Bronchial epithelial cell (primary cell): ENCODE data around the gene USE1. TPM values are rescaled to one million over a fixed set of nuclear protein-coding genes. Genes with fewer than 3 reads are reported as not detected.

Experiments
- DNase-seq: peaks from one replicate; pipeline ENCODE4 v3.0.0-alpha.2; 2010; ENCODE audit warnings: low read depth
- FAIRE-seq: peaks from 2 replicates; lab custom pipeline; 2011; peaks lifted over from hg19 to GRCh38; lab: Jason Lieb, UNC
- H3K27me3 ChIP-seq: 2 replicates; pipeline ENCODE4 v1.5.1; 2011; ENCODE audit warnings: low read length; ENCODE audit not compliant: control insufficient read depth, insufficient read depth
- H3K36me3 ChIP-seq: 2 replicates; pipeline ENCODE4 v1.5.1; 2011; ENCODE audit warnings: low read length; ENCODE audit not compliant: control insufficient read depth, insufficient read depth
- H3K4me3 ChIP-seq: 2 replicates; pipeline ENCODE4 v1.5.1; 2011; ENCODE audit warnings: mild to moderate bottlenecking, low read depth, low read length, control low read depth
- total RNA-seq: library from RNA; depleted of rRNA; stranded (reverse); fragments of >200 nt; gene quantifications from 2 replicates; pipeline ENCODE4 v1.2.1, GENCODE V29; 2014
- TF ChIP-seq, protein P1 (sequence below): IDR thresholded peaks from 2 replicates; pipeline ENCODE4 v1.5.1; 2011; ENCODE audit warnings: mild to moderate bottlenecking, moderate library complexity, low read length, control low read depth, inconsistent platforms; ENCODE audit not compliant: insufficient read depth, severe bottlenecking

USE1 gene
- total RNA-seq, 1 donor from 2014 or later: 11.8 TPM

DNA sequence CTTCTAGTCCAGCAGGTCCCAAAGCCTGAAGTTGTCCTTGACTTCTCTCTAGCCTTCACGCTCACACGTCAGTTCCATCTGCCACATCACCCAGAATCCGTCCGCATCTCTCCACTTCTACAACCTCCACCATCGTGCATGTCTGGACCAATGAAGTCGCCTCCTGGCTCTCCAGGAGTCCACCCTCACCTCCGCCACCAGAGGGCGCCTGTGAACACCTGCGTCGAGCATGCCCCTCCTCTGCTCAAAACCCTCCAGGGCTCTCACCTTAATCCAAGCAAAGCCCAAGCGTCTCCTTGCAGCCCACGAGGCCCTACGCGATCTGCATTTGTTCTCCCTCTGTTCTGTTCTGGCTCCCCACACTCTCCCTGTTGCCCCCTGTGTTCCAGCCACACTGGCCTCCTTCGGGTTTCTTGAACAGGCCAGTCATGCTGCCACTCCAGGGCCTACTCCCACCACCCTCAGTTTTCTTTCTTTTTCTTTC, 45.7 kb downstream of the USE1 start:
- DNase-seq (peak; percentile 67), FAIRE-seq (no peak)
- Histone ChIP-seq H3K36me3 (no peaks in the 10 kb centered on the region), H3K27me3 (no peaks in the 10 kb centered on the region), H3K4me3 (no peak overlapping the region)
- TF ChIP-seq, protein P1, sequence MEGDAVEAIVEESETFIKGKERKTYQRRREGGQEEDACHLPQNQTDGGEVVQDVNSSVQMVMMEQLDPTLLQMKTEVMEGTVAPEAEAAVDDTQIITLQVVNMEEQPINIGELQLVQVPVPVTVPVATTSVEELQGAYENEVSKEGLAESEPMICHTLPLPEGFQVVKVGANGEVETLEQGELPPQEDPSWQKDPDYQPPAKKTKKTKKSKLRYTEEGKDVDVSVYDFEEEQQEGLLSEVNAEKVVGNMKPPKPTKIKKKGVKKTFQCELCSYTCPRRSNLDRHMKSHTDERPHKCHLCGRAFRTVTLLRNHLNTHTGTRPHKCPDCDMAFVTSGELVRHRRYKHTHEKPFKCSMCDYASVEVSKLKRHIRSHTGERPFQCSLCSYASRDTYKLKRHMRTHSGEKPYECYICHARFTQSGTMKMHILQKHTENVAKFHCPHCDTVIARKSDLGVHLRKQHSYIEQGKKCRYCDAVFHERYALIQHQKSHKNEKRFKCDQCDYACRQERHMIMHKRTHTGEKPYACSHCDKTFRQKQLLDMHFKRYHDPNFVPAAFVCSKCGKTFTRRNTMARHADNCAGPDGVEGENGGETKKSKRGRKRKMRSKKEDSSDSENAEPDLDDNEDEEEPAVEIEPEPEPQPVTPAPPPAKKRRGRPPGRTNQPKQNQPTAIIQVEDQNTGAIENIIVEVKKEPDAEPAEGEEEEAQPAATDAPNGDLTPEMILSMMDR: peak; percentile 99

DNA sequence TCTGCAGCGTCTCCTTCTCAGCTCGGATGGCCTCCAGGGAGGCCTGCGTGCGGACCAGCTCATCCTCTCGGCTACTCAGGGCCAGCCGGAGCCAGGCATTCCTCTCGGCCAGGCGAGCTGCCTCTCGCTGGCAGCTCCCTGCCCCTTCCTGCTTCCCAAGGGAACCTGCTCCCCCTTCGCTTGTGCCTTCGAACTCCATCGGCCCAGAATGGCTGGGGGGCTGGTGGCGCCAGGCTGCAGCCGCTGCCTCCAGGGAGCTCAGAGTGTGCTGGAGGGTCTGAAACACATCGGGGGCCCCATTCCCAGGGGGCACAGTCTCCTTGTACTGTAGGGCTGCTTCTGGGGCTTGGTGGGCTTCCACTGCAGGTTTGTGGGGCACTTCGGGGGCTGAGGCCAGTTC, 47.4 kb downstream of the USE1 start:
- DNase-seq: no peak
- FAIRE-seq: no peak
- Histone ChIP-seq H3K27me3 (no peaks in the 10 kb centered on the region), H3K36me3 (no peaks in the 10 kb centered on the region), H3K4me3 (no peak overlapping the region)
- TF ChIP-seq, protein P1: no peak

DNA sequence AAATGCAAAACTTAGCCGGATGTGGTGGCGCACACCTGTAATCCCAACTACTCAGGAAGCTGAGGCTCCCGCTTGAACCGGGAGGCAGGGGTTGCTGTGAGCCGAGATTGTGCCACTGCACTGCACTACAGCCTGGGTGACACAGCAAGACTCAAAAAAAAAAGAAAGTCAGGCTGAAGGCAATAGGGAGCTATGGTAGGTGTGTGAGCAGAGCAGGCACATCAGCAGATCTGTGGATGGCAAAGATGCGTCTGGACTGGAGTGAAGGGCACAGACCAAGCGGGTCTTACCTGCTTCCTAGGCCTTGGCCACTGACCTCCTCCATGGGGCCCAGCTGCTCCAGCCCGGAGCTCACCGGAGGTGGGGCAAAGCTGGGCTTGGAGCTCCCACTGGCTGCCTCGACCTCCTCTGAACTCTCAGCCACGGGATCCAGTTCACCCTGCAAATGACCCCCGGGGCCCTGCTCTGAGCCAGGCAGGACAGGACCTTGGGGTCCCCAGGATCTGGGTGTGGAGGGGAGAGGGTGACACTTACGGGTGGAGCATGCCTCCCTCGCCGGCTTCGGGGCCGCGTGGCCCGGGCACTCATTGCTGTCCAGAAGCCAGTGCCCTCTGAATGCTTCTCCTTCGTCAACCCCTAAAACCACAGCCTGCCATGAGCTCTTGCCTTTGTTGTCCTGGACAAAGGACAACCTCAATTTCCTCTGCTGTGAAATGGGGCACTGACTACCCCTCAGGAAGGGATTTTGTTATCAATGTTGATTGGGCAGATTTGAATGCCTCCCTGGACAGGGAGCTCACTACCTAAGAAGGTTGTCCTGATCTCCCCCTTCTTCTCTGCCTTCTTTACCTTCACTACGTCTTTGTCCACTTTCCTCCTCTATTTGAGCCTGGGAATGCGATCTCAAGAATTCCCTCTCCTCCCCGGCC, 48.8 kb downstream of the USE1 start:
- DNase-seq: no peak
- TF ChIP-seq, protein P1: no peak
- FAIRE-seq: no peak
- H3K27me3 ChIP-seq: no peaks in the 10 kb centered on the region
- H3K4me3 ChIP-seq: no peak overlapping the region
- H3K36me3 ChIP-seq: peaks cover 1% of the 10 kb centered on the region

- TF ChIP-seq, protein P1: no peak
- DNase-seq: no peak
- Histone ChIP-seq H3K27me3 (no peaks in the 10 kb centered on the region), H3K36me3 (peaks cover 3% of the 10 kb centered on the region), H3K4me3 (no peak within 1 kb of the TSS)
- no peak for FAIRE-seq
Observed at GRCh38 chr19:17264641-17264979, 49.5 kb downstream of the USE1 start, which contains the start of gene USHBP1. USHBP1 (minus strand) TSS chr19:17264745; CDS start chr19:17264299, 446 bp downstream.

- no peak for FAIRE-seq
- Histone ChIP-seq H3K27me3 (no peaks in the 10 kb centered on the region), H3K4me3 (no peak overlapping the region), H3K36me3 (peaks cover 5% of the 10 kb centered on the region)
- TF ChIP-seq, protein P1: no peak
- no peak for DNase-seq
Observed at GRCh38 chr19:17266026-17266425, 50.9 kb downstream of the USE1 start.
